IMR-90 (cell line): ENCODE results near the gene COL9A2.

Experiments used
- BHLHE40 ChIP-seq: fragments of 150-350 bp; IDR thresholded peaks from 2 replicates; pipeline ENCODE4 v1.6.1; 2016; ENCODE audit warnings: mild to moderate bottlenecking, low read depth, low read length
- CEBPB ChIP-seq: IDR thresholded peaks from 2 replicates; pipeline ENCODE4 v1.6.1; 2012; ENCODE audit warnings: low read depth, low read length, improper control_type of control experiment
- CHD1 ChIP-seq: IDR thresholded peaks from 2 replicates; pipeline ENCODE4 v1.6.1; 2012; ENCODE audit warnings: low read depth, low read length, improper control_type of control experiment
- MAFK ChIP-seq: IDR thresholded peaks from 2 replicates; pipeline ENCODE4 v1.6.1; 2012; ENCODE audit warnings: low read depth, low read length, improper control_type of control experiment
- MAZ ChIP-seq: IDR thresholded peaks from 2 replicates; pipeline ENCODE4 v1.6.1; 2012; ENCODE audit warnings: low read depth, mild to moderate bottlenecking, low read length, improper control_type of control experiment, moderate library complexity, borderline replicate concordance
- MXI1 ChIP-seq: IDR thresholded peaks from 2 replicates; pipeline ENCODE4 v1.6.1; 2012; ENCODE audit warnings: low read depth, mild to moderate bottlenecking, low read length, moderate library complexity, borderline replicate concordance
- POLR2A ChIP-seq: IDR thresholded peaks from 2 replicates; pipeline ENCODE4 v1.6.1; 2012; ENCODE audit warnings: mild to moderate bottlenecking, low read depth, low read length
- RAD21 ChIP-seq: IDR thresholded peaks from 2 replicates; pipeline ENCODE4 v1.6.1; 2012; ENCODE audit warnings: low read length, improper control_type of control experiment
- RCOR1 ChIP-seq: IDR thresholded peaks from 2 replicates; pipeline ENCODE4 v1.6.1; 2012; ENCODE audit warnings: mild to moderate bottlenecking, low read length, improper control_type of control experiment; ENCODE audit not compliant: insufficient replicate concordance
- RFX5 ChIP-seq: IDR thresholded peaks from 2 replicates; pipeline ENCODE4 v1.8.0; 2012; ENCODE audit warnings: low read depth, mild to moderate bottlenecking, low read length, moderate library complexity
- SMC3 ChIP-seq: fragments of 150-350 bp; IDR thresholded peaks from 2 replicates; pipeline ENCODE4 v1.6.1; 2016; ENCODE audit warnings: low read depth, mild to moderate bottlenecking, antibody characterized with exemption, low read length, moderate library complexity
- TF ChIP-seq, protein P1 (sequence below): conservative IDR thresholded peaks from 2 replicates; pipeline ENCODE4 v1.5.1; 2012; ENCODE audit warnings: mild to moderate bottlenecking, low read depth, low read length, improper control_type of control experiment
- TF ChIP-seq, protein P2 (sequence below): fragments of 150-350 bp; IDR thresholded peaks from 2 replicates; pipeline ENCODE4 v1.6.1; 2017; ENCODE audit warnings: mild to moderate bottlenecking, antibody characterized with exemption, low read length, low read depth

DNA sequence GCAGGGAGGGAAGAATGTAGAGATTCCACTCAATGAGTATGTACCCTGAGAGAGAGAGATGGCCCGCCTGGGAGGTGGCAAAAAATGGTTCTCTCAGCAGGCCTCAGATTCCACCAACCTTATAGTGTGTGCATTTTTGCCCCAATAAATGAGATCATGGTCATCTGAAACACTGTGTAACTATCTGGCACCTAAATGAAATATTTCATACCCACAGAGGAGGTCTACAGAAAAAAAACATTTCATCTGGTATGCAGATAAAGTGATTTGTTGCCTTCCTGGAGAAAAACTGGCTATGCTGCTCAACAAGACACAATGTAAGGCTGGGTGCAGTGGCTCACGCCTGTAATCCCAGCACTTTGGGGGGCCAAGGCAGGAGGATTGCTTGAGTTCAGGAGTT, 64.5 kb downstream of the COL9A2 start:
- TF ChIP-seq, protein P1, sequence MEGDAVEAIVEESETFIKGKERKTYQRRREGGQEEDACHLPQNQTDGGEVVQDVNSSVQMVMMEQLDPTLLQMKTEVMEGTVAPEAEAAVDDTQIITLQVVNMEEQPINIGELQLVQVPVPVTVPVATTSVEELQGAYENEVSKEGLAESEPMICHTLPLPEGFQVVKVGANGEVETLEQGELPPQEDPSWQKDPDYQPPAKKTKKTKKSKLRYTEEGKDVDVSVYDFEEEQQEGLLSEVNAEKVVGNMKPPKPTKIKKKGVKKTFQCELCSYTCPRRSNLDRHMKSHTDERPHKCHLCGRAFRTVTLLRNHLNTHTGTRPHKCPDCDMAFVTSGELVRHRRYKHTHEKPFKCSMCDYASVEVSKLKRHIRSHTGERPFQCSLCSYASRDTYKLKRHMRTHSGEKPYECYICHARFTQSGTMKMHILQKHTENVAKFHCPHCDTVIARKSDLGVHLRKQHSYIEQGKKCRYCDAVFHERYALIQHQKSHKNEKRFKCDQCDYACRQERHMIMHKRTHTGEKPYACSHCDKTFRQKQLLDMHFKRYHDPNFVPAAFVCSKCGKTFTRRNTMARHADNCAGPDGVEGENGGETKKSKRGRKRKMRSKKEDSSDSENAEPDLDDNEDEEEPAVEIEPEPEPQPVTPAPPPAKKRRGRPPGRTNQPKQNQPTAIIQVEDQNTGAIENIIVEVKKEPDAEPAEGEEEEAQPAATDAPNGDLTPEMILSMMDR = no peak
- TF ChIP-seq, protein P2, sequence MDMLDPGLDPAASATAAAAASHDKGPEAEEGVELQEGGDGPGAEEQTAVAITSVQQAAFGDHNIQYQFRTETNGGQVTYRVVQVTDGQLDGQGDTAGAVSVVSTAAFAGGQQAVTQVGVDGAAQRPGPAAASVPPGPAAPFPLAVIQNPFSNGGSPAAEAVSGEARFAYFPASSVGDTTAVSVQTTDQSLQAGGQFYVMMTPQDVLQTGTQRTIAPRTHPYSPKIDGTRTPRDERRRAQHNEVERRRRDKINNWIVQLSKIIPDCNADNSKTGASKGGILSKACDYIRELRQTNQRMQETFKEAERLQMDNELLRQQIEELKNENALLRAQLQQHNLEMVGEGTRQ = no peak
- TF ChIP-seq CEBPB (no peak), RFX5 (no peak), POLR2A (no peak), MXI1 (no peak), RAD21 (no peak), MAFK (no peak), BHLHE40 (no peak), RCOR1 (no peak), SMC3 (no peak), MAZ (no peak), CHD1 (no peak)
